Measurements from ENCODE around the gene DCAF8L2.

GRCh38 chrX:27746516-27746915, 156.4 kb downstream of the DCAF8L2 start:
- TF ChIP-seq CTCF (IDR thresholded peaks at IDR 0.05; ENCODE audit: insufficient read depth, low read depth, low read length), result no peak
- TF ChIP-seq EZH2 (IDR thresholded peaks at IDR 0.05; ENCODE audit: insufficient read depth, low read length), result no peak
